Neural cell (in vitro differentiated cells): Measurements from ENCODE around the gene SFRP2. TPM values are rescaled to one million over a fixed set of nuclear protein-coding genes. Genes with fewer than 3 reads are reported as not detected.
A peak's percentile ranks its signal among the peaks of the same experiment; 100 is the strongest.

Experiments used
- H2AFZ ChIP-seq: fragments of 200-600, 300-800 bp; sonication (generic), shearing (Covaris generic); 2 replicates; pipeline ENCODE4 v1.6.0; 2014; ENCODE audit warnings: low read depth, mild to moderate bottlenecking, antibody characterized with exemption, low read length, moderate library complexity
- H3F3A ChIP-seq: fragments of 200-600 bp; shearing (Covaris generic); 2 replicates; pipeline ENCODE4 v1.6.1; 2016; ENCODE audit warnings: mild to moderate bottlenecking, moderate library complexity, mixed read lengths, antibody characterized with exemption, low read length; ENCODE audit not compliant: insufficient read depth, poor library complexity, severe bottlenecking
- H3K27ac ChIP-seq: fragments of 200-600, 300-800 bp; sonication (generic), shearing (Covaris generic); 2 replicates; pipeline ENCODE4 v1.5.1; 2014; ENCODE audit warnings: mild to moderate bottlenecking, low read length, moderate library complexity
- H3K27me3 ChIP-seq: fragments of 300-800, 200-600 bp; sonication (generic), shearing (Covaris generic); 2 replicates; pipeline ENCODE4 v1.6.0; 2014; ENCODE audit warnings: mild to moderate bottlenecking, low read depth, low read length, moderate library complexity; ENCODE audit not compliant: insufficient read depth
- H3K36me3 ChIP-seq: fragments of 300-800, 200-600 bp; sonication (generic), shearing (Covaris generic); 2 replicates; pipeline ENCODE4 v1.5.1; 2014; ENCODE audit warnings: mild to moderate bottlenecking, antibody characterized with exemption, low read length, moderate library complexity; ENCODE audit not compliant: insufficient read depth
- H3K4me2 ChIP-seq: fragments of 300-800, 200-600 bp; sonication (generic), shearing (Covaris generic); 2 replicates; pipeline ENCODE4 v1.6.0; 2014; ENCODE audit warnings: mild to moderate bottlenecking, low read length
- H3K4me3 ChIP-seq: fragments of 300-800, 200-600 bp; sonication (generic), shearing (Covaris generic); 2 replicates; pipeline ENCODE4 v1.5.1; 2014; ENCODE audit warnings: mild to moderate bottlenecking, low read length, moderate library complexity
- H3K79me2 ChIP-seq: fragments of 200-600 bp; shearing (Covaris generic); replicated peaks from 2 replicates; pipeline ENCODE4 v1.6.0; 2014; ENCODE audit warnings: mild to moderate bottlenecking, low read length, moderate library complexity; ENCODE audit not compliant: insufficient read depth
- H3K9ac ChIP-seq: fragments of 300-800, 200-600 bp; sonication (generic), shearing (Covaris generic); 2 replicates; pipeline ENCODE4 v1.6.1; 2016; ENCODE audit warnings: mild to moderate bottlenecking, low read length, mixed read lengths
- H3K9me2 ChIP-seq: fragments of 200-600 bp; shearing (Covaris generic); 2 replicates; pipeline ENCODE4 v1.6.1; 2016; ENCODE audit warnings: mild to moderate bottlenecking, low read length, mixed read lengths; ENCODE audit not compliant: insufficient read depth
- H3K9me3 ChIP-seq: fragments of 200-600, 300-800 bp; sonication (generic), shearing (Covaris generic); 2 replicates; pipeline ENCODE4 v1.6.1; 2016; ENCODE audit warnings: mild to moderate bottlenecking, mixed run types, low read length, moderate library complexity, mixed read lengths
- H4K20me1 ChIP-seq: fragments of 200-600 bp; shearing (Covaris generic); 2 replicates; pipeline ENCODE4 v1.6.1; 2016; ENCODE audit warnings: mild to moderate bottlenecking, mixed run types; ENCODE audit not compliant: insufficient read depth
- EP300 ChIP-seq: fragments of 450-650 bp; conservative IDR thresholded peaks from 2 replicates; pipeline ENCODE4 v1.6.1; 2014; ENCODE audit warnings: antibody characterized with exemption, mild to moderate bottlenecking, moderate library complexity; ENCODE audit not compliant: poor library complexity, severe bottlenecking
- EZH2 ChIP-seq: fragments of 200-600, 300-800 bp; shearing (Covaris generic), sonication (generic); IDR thresholded peaks from 2 replicates; pipeline ENCODE4 v1.6.1; 2014; ENCODE audit warnings: antibody characterized with exemption, low read length, borderline replicate concordance, mild to moderate bottlenecking; ENCODE audit not compliant: insufficient read depth, poor library complexity, severe bottlenecking
- MXI1 ChIP-seq: fragments of 450-650 bp; conservative IDR thresholded peaks from 2 replicates; pipeline ENCODE4 v1.6.1; 2014; ENCODE audit warnings: antibody characterized with exemption, mild to moderate bottlenecking; ENCODE audit not compliant: poor library complexity, severe bottlenecking
- POLR2AphosphoS5 ChIP-seq: IDR thresholded peaks from 2 replicates; pipeline ENCODE4 v1.6.1; 2012
- RAD21 ChIP-seq: fragments of 450-650 bp; conservative IDR thresholded peaks from 2 replicates; pipeline ENCODE4 v1.6.1; 2014; ENCODE audit warnings: antibody characterized with exemption, mild to moderate bottlenecking, moderate library complexity
- REST ChIP-seq: IDR thresholded peaks from 2 replicates; pipeline ENCODE4 v1.6.1; 2012; ENCODE audit warnings: borderline replicate concordance
- SMC3 ChIP-seq: fragments of 450-650 bp; conservative IDR thresholded peaks from 2 replicates; pipeline ENCODE4 v1.6.1; 2014; ENCODE audit warnings: antibody characterized with exemption, mild to moderate bottlenecking, moderate library complexity; ENCODE audit not compliant: poor library complexity
- TAF1 ChIP-seq: IDR thresholded peaks from 2 replicates; pipeline ENCODE4 v1.6.1; 2012; ENCODE audit warnings: low read depth
- polyA plus RNA-seq: library from polyadenylated mRNA; depleted of rRNA; stranded (reverse); fragments of >200 nt; gene quantifications from 2 replicates; pipeline ENCODE4 v1.2.3, GENCODE V29; 2014
- TF ChIP-seq, protein P1 (sequence below): fragments of 450-650 bp; IDR thresholded peaks from 2 replicates; pipeline ENCODE4 v1.5.1; 2014; ENCODE audit warnings: antibody characterized with exemption, mild to moderate bottlenecking, moderate library complexity; ENCODE audit not compliant: poor library complexity, severe bottlenecking

Gene SFRP2
- polyA plus RNA-seq, 1 donor from 2014 or later = 0.51 TPM

DNA sequence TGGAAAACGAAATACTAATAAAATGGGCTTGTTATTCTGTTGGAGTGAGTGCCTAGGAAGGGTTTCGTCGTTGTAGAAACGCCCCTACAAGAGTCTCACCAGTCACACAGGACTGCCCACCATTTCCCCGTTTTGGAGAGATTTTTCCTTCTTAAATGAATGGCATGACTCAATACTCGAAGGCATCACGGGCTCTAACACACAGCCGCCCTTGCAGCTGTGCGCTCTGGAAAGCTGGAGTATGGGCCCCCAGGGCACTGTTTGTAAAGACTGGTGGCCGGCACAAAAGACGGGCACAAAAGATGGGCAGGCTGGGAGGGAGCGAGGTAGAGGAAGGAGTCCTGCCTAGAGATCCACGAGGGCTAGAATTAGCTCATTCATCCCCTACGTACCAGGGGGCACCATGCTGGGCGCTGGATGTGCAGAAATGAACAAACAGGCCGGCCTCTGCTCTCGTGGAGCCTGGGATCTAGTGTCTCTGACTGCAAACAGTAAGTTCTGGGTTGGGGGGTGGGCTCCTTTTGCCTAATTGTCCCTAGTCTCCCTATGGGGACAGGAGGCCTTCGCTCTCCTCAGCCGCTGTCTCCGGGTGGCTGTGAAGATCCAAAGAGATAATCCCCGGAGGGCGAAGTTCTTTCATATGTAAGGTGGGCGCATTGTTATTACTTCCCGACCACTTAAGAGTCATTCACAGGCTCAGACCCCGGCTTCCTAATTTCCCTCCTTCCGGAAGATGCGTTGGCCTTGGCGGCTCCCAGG, 1.0 kb upstream of the SFRP2 start:
- Histone ChIP-seq H3K4me3 (peak overlapping the region; percentile 68), H3F3A (no peaks in the 10 kb centered on the region), H3K9me2 (no peaks in the 10 kb centered on the region), H3K4me2 (no peak overlapping the region), H3K27me3 (peaks cover 57% of the 10 kb centered on the region), H3K9me3 (no peaks in the 10 kb centered on the region), H2AFZ (no peak overlapping the region), H3K9ac (peak overlapping the region; percentile 49), H3K36me3 (no peaks in the 10 kb centered on the region), H3K27ac (no peak overlapping the region), H3K79me2 (peaks cover 31% of the 10 kb centered on the region), H4K20me1 (no peaks in the 10 kb centered on the region)
- TF ChIP-seq RAD21 = no peak
- no peak for TF ChIP-seq EP300
- no peak for TF ChIP-seq MXI1
- TF ChIP-seq POLR2AphosphoS5 = peak; percentile 86
- TF ChIP-seq EZH2 = no peak
- TF ChIP-seq, protein P1, sequence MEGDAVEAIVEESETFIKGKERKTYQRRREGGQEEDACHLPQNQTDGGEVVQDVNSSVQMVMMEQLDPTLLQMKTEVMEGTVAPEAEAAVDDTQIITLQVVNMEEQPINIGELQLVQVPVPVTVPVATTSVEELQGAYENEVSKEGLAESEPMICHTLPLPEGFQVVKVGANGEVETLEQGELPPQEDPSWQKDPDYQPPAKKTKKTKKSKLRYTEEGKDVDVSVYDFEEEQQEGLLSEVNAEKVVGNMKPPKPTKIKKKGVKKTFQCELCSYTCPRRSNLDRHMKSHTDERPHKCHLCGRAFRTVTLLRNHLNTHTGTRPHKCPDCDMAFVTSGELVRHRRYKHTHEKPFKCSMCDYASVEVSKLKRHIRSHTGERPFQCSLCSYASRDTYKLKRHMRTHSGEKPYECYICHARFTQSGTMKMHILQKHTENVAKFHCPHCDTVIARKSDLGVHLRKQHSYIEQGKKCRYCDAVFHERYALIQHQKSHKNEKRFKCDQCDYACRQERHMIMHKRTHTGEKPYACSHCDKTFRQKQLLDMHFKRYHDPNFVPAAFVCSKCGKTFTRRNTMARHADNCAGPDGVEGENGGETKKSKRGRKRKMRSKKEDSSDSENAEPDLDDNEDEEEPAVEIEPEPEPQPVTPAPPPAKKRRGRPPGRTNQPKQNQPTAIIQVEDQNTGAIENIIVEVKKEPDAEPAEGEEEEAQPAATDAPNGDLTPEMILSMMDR = no peak
- no peak for TF ChIP-seq SMC3

DNA sequence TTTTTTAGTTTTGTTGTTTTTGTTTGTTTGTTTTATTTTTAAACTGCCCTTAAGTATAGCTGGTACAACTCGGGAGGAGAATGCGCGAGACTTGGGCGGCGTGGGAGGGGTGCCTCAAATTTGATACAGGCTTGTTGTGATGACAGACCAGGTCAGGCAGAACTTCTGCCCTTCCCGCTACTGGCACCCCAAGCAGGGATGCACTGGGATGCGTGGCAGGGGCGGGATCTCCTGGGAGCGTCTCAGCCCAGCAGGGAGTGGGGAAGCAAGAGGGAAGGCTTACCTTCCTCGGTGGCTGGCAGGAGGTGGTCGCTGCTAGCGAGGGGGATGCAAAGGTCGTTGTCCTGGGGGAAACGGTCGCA, 851 bp downstream of the SFRP2 start:
- H3K4me2 ChIP-seq = peak overlapping the region; percentile 54

More for the DNA sequence above, 851 bp downstream of the SFRP2 start:
- Histone ChIP-seq H3K4me3 (peak overlapping the region; percentile 68), H3K9ac (no peak overlapping the region), H3K79me2 (peaks cover 31% of the 10 kb centered on the region), H3K9me2 (no peaks in the 10 kb centered on the region), H4K20me1 (no peaks in the 10 kb centered on the region), H3K27me3 (peaks cover 57% of the 10 kb centered on the region), H3K9me3 (no peaks in the 10 kb centered on the region), H3K27ac (no peak overlapping the region), H3F3A (no peaks in the 10 kb centered on the region), H3K36me3 (no peaks in the 10 kb centered on the region), H2AFZ (no peak overlapping the region)
- TF ChIP-seq, protein P1 = no peak
- no peak for TF ChIP-seq MXI1
- no peak for TF ChIP-seq EZH2
- TF ChIP-seq RAD21 = no peak
- TF ChIP-seq SMC3 = no peak
- TF ChIP-seq EP300 = no peak
- no peak for TF ChIP-seq TAF1
- TF ChIP-seq REST = no peak
- no peak for TF ChIP-seq POLR2AphosphoS5
